ENCODE data around the gene FMO5. TPM values are rescaled to one million over a fixed set of nuclear protein-coding genes. Genes with fewer than 3 reads are reported as not detected.
"Not testable (repeated sequence)": the region's sequence is repeated elsewhere in the genome, so short reads cannot be mapped to it uniquely, and the experiment has no call there.

Gene FMO5
- total RNA-seq, 2 experiments from 2014 or later: 0.15 to 0.38 TPM

- POLR2A ChIA-PET: interaction anchor here (1.3 to 2.4 kb wide), 3 partner anchors 68 to 157 kb away, joined by 3 to 17 read pairs (median 14); no protein-coding TSS in a partner anchor
- CTCF ChIA-PET: interaction anchor here (0.6 to 3.4 kb wide), 13 partner anchors 10 to 201 kb away, joined by 3 to 26 read pairs (median 6); partner anchors contain the start of genes FMO5 and PRKAB2
Measured at GRCh38 chr1:147241934-147242448, 16.9 kb upstream of the FMO5 start.

- POLR2A ChIA-PET, CTCF ChIA-PET: not testable (repeated sequence)
Measured at GRCh38 chr1:147240131-147240721, 15.1 kb upstream of the FMO5 start.

DNA sequence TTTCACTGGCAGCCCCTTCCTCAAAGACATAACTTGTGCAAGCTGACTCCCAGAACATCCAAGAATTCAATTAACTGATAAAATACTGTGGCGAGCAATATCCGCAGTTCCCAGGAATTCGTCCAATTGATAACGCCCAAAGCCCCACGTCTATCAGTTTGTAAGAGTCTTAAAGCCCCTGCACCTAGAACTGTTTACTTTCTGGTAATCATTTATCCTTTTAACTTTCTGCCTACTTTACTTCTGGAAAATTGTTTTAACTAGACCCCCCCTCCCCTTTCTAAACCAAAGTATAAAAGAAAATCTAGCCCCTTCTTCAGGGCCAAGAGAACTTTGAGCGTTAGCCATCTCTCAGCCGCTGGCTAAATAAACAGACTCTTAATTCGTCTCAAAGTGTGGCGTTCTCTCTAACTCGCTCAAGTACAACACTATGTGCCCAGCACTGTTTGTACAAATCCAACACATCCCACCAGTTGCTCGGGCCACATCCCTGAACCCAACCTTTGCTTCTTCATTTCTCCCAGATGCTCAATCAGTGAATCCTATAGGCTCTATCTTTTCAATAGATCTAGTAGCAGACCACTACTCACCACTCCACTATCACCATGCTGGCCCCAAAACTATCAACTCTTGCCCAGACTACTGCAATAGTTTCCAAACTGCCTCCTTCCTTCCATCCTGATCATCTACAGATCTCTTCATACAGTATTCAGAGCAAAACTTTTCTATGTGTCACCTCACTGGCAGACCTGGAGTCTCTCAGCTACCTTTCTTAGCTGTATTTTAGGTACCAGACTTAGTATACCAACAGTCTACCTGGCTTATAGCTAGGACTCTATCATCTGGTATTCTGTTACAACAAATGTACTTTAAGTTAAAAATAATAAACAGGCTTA, 14.0 kb upstream of the FMO5 start:
- ChIA-PET POLR2A (no interaction called here), CTCF (no interaction called here)

DNA sequence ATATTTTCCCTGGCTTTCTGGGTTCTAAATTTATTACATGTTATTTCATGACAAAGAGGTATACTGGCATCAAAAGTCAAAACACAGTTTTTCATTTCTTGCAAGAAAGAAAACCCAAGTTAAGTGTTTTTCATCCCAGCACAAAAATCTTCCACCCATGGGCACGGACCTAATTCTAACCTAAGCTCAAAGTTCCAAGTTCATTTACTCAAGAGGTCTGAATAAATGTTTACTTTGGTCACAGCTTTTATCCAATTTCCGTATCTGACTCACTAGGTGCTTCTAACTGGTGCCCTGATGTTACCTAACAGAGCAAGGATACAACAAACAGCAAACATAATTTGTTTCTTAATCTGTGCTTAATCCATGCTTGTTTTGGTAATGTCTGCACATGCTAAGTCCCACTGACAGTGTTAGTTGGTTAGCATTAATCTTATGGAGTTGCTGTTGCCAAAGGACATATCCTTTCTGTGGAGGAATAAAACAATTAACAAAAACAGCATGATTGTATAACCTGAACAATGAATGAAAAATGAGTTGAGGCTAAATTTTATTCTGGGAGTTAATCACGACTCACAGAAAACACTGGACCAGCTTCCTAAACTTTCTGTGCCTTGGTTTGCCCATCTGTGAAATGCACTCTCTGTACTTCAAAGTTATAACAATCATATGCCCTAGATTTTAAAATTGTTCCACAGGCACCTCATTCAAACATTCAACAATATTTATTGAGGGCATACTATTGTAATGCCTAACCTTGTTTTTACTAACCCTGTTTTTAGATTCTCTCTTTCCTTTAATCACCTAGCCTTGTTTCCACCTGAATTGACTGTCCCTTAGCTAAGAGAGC, 13.1 kb upstream of the FMO5 start:
- ChIA-PET POLR2A (no interaction called here), CTCF (no interaction called here)

- CTCF ChIA-PET: no interaction called here
- POLR2A ChIA-PET: no interaction called here
Measured at GRCh38 chr1:147236959-147237791, 12.0 kb upstream of the FMO5 start.

DNA sequence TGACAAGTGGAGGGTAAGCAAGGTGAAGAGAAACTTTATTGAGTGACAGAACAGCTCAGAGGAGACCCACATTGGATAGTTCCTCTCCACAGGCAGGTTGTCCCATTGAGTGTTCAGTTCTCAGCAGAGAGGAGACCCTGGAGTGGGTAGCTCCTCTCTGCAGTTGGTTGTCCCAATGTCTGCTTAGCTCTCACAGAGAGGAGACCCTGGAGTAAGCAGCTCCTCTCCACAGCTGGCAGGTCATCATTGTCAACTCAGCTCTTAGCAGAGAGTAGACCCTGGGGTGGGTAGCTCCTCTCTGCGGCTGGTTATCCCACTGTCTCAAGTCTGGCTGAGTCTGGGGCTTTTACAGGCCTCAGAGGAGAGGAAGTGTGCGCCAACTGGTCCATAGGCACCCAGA, 11.3 kb upstream of the FMO5 start:
- CTCF ChIA-PET: interaction anchor here (1.2 kb wide), 1 partner anchor 8 kb away, joined by 4 read pairs; no protein-coding TSS in a partner anchor
- POLR2A ChIA-PET: no interaction called here

DNA sequence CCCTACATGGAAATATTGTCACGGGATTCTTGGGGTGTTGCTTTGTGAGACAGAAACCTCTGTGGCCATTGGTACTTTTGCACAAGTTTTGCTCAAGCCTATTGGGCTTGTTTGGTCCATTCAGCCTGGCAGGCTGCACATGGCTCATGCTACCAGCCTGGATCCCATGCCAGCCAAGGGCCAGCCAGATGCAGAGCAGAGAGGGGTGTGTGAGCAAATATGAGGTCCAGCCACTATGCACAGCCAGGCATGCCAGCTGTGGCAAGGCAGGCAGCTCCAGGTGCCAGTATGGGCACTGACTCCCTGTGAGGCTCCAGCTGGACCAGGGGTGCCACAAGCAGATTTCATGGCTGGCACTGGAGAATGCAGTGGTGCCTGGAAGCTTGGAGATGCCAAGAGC, 10.7 kb upstream of the FMO5 start:
- ChIA-PET POLR2A (no interaction called here), CTCF (interaction anchor here (1.2 kb wide), 1 partner anchor 9 kb away, joined by 4 read pairs; no protein-coding TSS in a partner anchor)

DNA sequence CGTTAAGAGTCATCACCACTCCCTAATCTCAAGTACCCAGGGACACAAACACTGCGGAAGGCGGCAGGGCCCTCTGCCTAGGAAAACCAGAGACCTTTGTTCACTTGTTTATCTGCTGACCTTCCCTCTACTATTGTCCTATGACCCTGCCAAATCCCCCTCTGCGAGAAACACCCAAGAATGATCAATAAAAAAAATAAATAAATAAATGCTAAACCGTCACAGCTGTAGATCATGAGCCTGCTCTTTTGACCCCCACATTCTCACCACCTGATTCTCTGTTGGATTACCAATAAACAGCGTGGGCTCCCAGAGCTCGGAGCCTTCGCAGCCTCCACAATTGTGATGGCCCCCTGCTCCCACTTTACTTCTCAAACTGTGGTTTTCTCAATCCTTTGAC, 8.8 kb upstream of the FMO5 start:
- CTCF ChIA-PET, POLR2A ChIA-PET: not testable (repeated sequence)

- POLR2A ChIA-PET: not testable (repeated sequence)
- CTCF ChIA-PET: interaction anchor here (0.9 kb wide), 1 partner anchor 12 kb away, joined by 3 read pairs; the partner anchor contains the start of gene CHD1L
Measured at GRCh38 chr1:147231032-147231431, 5.9 kb upstream of the FMO5 start.

GRCh38 chr1:147223740-147224615, 1.2 kb downstream of the FMO5 start:
- ChIA-PET POLR2A (no interaction called here), CTCF (interaction anchor here (1.5 kb wide), 1 partner anchor 19 kb away, joined by 9 read pairs; the partner anchor contains the start of gene CHD1L)

GRCh38 chr1:147218606-147219005, 6.5 kb downstream of the FMO5 start:
- CTCF ChIA-PET: no interaction called here
- POLR2A ChIA-PET: no interaction called here

- POLR2A ChIA-PET: no interaction called here
- CTCF ChIA-PET: no interaction called here
Measured at GRCh38 chr1:147217141-147217540, 8.0 kb downstream of the FMO5 start.

DNA sequence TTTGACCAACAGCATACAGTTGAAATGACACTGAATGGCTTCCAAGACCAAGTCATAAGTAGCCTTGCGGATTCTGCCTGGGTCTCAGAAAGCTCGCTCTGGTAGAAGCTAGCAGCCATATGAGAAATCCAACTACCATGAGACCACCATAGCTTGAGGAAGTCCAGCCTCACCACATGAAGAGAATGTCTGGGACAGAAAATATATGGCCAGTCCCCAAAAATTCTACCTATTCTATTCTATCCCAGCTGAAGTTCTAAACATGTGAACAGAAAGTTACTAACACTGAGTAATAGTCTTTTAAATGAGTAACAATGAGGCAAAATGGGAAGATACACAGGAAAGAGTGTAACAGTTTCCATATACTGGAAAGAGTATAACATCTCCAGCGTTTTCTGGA, 9.0 kb downstream of the FMO5 start:
- POLR2A ChIA-PET: interaction anchor here (0.6 kb wide), 1 partner anchor 132 kb away, joined by 5 read pairs; no protein-coding TSS in a partner anchor
- CTCF ChIA-PET: no interaction called here

- POLR2A ChIA-PET: no interaction called here
- CTCF ChIA-PET: no interaction called here
Measured at GRCh38 chr1:147215540-147215916, 9.6 kb downstream of the FMO5 start.

GRCh38 chr1:147214842-147215539, 10.1 kb downstream of the FMO5 start:
- CTCF ChIA-PET: no interaction called here
- POLR2A ChIA-PET: no interaction called here

GRCh38 chr1:147214325-147214724, 10.8 kb downstream of the FMO5 start:
- ChIA-PET CTCF (no interaction called here), POLR2A (no interaction called here)

- POLR2A ChIA-PET: no interaction called here
- CTCF ChIA-PET: no interaction called here
Measured at GRCh38 chr1:147213271-147213670, 11.9 kb downstream of the FMO5 start.

DNA sequence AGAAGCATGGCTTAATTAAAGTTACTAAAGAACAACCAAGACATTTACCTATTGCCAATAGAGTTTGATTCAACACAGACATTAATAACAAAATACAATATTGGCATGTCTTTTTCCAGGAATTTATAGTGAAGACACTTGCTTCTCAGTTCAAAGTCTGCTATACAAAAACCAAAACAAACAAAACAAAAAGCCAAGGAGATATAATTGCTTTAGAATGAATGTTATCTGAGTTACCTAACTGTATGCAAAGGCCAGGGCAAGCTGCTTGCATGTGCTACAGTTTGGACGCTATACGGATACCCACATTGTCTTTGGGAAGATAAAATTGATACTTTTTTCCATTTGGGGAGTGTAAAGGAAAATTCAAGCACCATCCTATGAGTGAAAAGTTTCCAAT, 13.6 kb downstream of the FMO5 start:
- CTCF ChIA-PET: no interaction called here
- POLR2A ChIA-PET: no interaction called here

All from activated CD8-positive, alpha-beta memory T cell treated with anti-CD3 and anti-CD28 coated beads for 36 hours (primary cell).